Duodenal mucosa (tissue), 2 donors: Measurements from ENCODE around the gene DNAJA1.
"Not testable (repeated sequence)": the region's sequence is repeated elsewhere in the genome, so short reads cannot be mapped to it uniquely, and the experiment has no call there.

Experiments used
- H3K27ac ChIP-seq: one replicate; pipeline ENCODE4 v1.7.0; 2013; ENCODE audit warnings: low read depth, low read length
- H3K27me3 ChIP-seq, 2 donors: one replicate each; pipeline ENCODE4 v1.7.0; 2013; ENCODE audit warnings: low read length in 2 of 2, control low read depth in 1 of 2; ENCODE audit not compliant: insufficient read depth in 2 of 2, control insufficient read depth in 1 of 2
- H3K36me3 ChIP-seq, 2 donors: one replicate each; pipeline ENCODE4 v1.7.0; 2013; ENCODE audit warnings: low read length in 2 of 2, control low read depth in 1 of 2; ENCODE audit not compliant: insufficient read depth in 2 of 2, control insufficient read depth in 1 of 2
- H3K4me1 ChIP-seq, 2 donors: one replicate each; pipeline ENCODE4 v1.7.0; 2013; ENCODE audit warnings: low read length in 2 of 2, control low read depth in 1 of 2; ENCODE audit not compliant: insufficient read depth in 2 of 2, control insufficient read depth in 1 of 2
- H3K4me3 ChIP-seq, 2 donors: one replicate each; pipeline ENCODE4 v1.7.0; 2013; ENCODE audit warnings: low read length in 2 of 2, low read depth in 1 of 2
- H3K9ac ChIP-seq, 2 donors: one replicate each; pipeline ENCODE4 v1.7.0; 2013; ENCODE audit warnings: low read length in 2 of 2, low read depth in 1 of 2
- H3K9me3 ChIP-seq, 2 donors: one replicate each; pipeline ENCODE4 v1.7.0; 2013; ENCODE audit warnings: low read length in 2 of 2, control low read depth in 1 of 2; ENCODE audit not compliant: control insufficient read depth in 1 of 2

The DNAJA1 gene

DNA sequence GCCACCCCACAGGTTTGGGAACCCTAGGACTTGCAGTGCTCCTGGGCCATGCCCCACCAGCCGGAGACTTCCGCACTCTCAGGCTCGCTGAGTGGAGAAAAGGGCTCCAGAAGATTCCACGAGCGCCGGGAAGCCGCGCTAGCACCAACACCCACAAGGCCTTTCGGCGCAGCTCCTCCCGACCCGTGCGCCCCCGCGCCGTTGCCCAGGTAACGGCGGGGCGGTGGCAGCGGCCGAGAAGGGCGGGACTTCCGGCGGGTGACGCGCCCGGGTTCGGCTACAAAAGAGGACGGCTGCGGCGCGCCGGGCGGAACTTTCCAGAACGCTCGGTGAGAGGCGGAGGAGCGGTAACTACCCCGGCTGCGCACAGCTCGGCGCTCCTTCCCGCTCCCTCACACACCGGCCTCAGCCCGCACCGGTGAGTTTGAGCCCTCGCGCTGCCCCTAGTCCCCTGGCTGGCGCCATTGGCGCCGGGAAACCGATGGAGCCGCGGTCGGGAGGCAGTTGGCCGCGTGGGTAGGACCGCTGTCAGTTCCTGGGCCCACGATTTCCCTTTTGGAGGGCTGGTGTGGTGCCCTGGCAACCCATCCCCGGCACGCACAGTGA, at the start of gene DNAJA1:
DNAJA1 (plus strand) TSS at position 308 of the 606 bp plus-strand sequence. CDS start 1,212 bp downstream, outside the sequence.
- Histone ChIP-seq H3K9ac (peak within 1 kb of the TSS; percentile 100), H3K4me3 (peak within 1 kb of the TSS; percentile 97 to 98), H3K9me3 (no peaks in the 10 kb centered on the region), H3K27me3 (no peaks in the 10 kb centered on the region), H3K4me1 (peaks cover 26 to 43% of the 10 kb centered on the region in 2 donors), H3K36me3 (peaks cover 12 to 23% of the 10 kb centered on the region in 2 donors), H3K27ac (peak within 1 kb of the TSS; percentile 100)

- peaks cover 17 to 30% of the 10 kb centered on the region in 2 donors for H3K36me3 ChIP-seq
- no peaks in the 10 kb centered on the region for H3K27me3 ChIP-seq
- H3K27ac ChIP-seq: no peak overlapping the region
- H3K4me1 ChIP-seq: no peaks in the 10 kb centered on the region
- no peaks in the 10 kb centered on the region for H3K9me3 ChIP-seq
- no peak overlapping the region for H3K4me3 ChIP-seq
- H3K9ac ChIP-seq: no peak overlapping the region
Observed at GRCh38 chr9:32978051-32978450, 47.0 kb upstream of the DNAJA1 start.

DNA sequence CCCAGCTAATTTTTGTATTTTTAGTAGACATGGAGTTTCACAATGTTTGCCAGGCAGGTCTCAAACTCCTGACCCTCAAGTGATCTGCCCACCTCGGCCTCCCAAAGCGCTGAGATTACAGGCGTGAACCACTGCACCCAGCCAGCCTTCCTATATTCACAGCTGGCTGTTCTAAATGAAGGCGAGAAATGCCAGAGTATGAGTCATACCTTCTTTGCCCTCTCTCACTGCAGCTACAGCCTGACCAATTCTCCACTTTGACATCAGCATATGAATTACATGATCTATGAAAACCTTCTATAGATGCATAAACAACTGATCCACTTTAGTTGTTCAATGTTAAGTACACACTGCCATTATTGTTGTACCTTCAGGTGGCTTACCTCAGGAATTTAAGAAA, 38.1 kb upstream of the DNAJA1 start:
- no peak overlapping the region for H3K9ac ChIP-seq
- H3K4me3 ChIP-seq: no peak overlapping the region
- H3K36me3 ChIP-seq: peaks cover 37 to 56% of the 10 kb centered on the region in 2 donors
- no peaks in the 10 kb centered on the region for H3K27me3 ChIP-seq
- H3K4me1 ChIP-seq: peaks cover 1 to 3% of the 10 kb centered on the region in 2 donors
- no peaks in the 10 kb centered on the region for H3K9me3 ChIP-seq
- no peak overlapping the region for H3K27ac ChIP-seq

GRCh38 chr9:32989660-32990059, 35.4 kb upstream of the DNAJA1 start:
- H3K36me3 ChIP-seq: peaks cover 30 to 52% of the 10 kb centered on the region in 2 donors
- no peak overlapping the region for H3K4me3 ChIP-seq
- no peaks in the 10 kb centered on the region for H3K9me3 ChIP-seq
- no peaks in the 10 kb centered on the region for H3K27me3 ChIP-seq
- H3K4me1 ChIP-seq: peaks cover 9 to 17% of the 10 kb centered on the region in 2 donors
- no peak overlapping the region for H3K27ac ChIP-seq
- no peak overlapping the region for H3K9ac ChIP-seq

GRCh38 chr9:32991897-32992594, 33.0 kb upstream of the DNAJA1 start:
- Histone ChIP-seq H3K9me3 (no peaks in the 10 kb centered on the region), H3K9ac (no peak overlapping the region), H3K27ac (no peak overlapping the region), H3K27me3 (no peaks in the 10 kb centered on the region), H3K36me3 (peaks cover 26 to 40% of the 10 kb centered on the region in 2 donors), H3K4me3 (no peak overlapping the region), H3K4me1 (peaks cover 9 to 17% of the 10 kb centered on the region in 2 donors)

DNA sequence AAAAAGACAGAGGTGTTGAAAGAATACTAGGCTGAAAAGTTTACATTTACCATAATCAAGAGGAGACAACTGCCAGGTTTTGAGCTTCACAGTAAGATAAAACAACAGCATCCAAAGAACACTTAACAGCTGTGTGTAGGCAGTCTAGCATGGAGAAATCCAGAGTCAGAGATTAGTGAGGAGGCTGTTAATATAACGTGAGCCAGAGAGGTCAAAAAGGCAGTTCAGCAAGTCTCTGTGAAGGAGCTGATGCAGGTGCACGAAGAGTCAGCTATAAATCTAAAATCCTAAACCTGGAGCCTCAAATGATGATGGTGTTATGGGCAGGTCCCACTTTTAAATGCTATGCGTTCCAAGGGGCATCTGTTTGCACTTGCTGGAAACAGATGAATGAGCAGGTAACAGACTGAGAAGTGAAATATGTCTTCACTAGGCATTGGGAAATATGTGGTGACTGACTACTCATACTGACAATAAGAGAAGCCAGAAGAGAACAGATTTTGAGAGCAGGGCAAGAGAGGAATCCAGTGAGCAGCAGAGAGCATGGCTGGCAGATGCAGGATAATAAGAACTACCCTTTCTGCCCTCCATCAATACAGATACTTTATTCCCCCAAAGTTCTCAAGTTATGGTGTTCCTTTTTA, 32.4 kb upstream of the DNAJA1 start:
- no peak overlapping the region for H3K4me3 ChIP-seq
- H3K9me3 ChIP-seq: no peaks in the 10 kb centered on the region
- peaks cover 9 to 17% of the 10 kb centered on the region in 2 donors for H3K4me1 ChIP-seq
- H3K27ac ChIP-seq: no peak overlapping the region
- H3K36me3 ChIP-seq: peaks cover 20 to 38% of the 10 kb centered on the region in 2 donors
- no peaks in the 10 kb centered on the region for H3K27me3 ChIP-seq
- no peak overlapping the region for H3K9ac ChIP-seq

GRCh38 chr9:33000682-33001055, 24.4 kb upstream of the DNAJA1 start:
- Histone ChIP-seq H3K36me3 (peaks cover 5 to 16% of the 10 kb centered on the region in 2 donors), H3K4me3 (peak overlapping the region; percentile 100), H3K27ac (peak overlapping the region; percentile 96), H3K9ac (peak overlapping the region in 1 of 2 donors; percentile 96)
- H3K27me3 ChIP-seq, H3K4me1 ChIP-seq, H3K9me3 ChIP-seq: not testable (repeated sequence)

GRCh38 chr9:33005335-33005734, 19.7 kb upstream of the DNAJA1 start:
- H3K4me3 ChIP-seq, H3K9me3 ChIP-seq, H3K27me3 ChIP-seq, H3K4me1 ChIP-seq, H3K27ac ChIP-seq, H3K36me3 ChIP-seq, H3K9ac ChIP-seq: not testable (repeated sequence)

DNA sequence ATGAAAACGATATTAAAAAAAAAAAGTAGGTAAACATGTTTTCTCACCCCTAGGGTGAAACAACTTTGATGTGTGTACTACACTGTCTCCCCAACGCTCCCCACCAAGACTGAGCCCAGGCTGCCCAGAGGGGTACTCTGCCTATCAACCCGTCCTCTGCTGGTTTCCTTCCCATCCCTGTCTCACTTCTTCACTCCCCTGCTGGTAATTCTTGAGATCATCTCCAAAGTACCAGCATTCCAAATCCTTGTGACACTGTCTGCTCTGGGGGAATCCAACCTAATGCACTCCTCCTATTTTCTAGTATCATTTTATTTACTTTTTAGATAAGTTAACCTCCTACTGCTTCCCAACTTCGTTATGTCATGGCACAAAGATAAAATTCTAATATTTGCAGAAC, 17.3 kb upstream of the DNAJA1 start:
- Histone ChIP-seq H3K36me3 (no peaks in the 10 kb centered on the region), H3K4me3 (no peak overlapping the region), H3K9me3 (no peaks in the 10 kb centered on the region)

DNA sequence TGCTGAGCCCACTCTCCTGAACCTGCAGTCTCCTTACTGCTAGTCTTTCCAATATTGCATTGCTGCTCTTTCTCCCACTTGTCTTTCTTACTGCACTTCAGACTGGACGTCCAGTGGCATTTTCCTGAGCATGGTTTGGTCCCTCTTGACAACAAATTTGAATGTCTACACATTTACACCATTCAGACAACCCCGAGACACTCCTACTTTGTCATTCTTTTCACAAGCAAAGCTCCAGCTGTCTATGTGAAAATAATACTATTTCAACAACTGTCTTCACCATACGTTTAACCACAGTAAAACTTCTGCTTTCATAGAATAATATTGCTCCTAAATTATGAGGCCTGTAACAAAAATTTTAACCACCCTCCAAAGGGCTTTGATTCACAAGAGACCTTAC, 13.2 kb upstream of the DNAJA1 start:
- Histone ChIP-seq H3K9me3 (no peaks in the 10 kb centered on the region), H3K4me3 (no peak overlapping the region), H3K4me1 (no peaks in the 10 kb centered on the region), H3K9ac (no peak overlapping the region), H3K27me3 (no peaks in the 10 kb centered on the region), H3K36me3 (no peaks in the 10 kb centered on the region), H3K27ac (no peak overlapping the region)

More for the DNA sequence above, 17.3 kb upstream of the DNAJA1 start:
- no peak overlapping the region for H3K9ac ChIP-seq
- H3K27ac ChIP-seq: no peak overlapping the region
- H3K27me3 ChIP-seq: no peaks in the 10 kb centered on the region
- no peaks in the 10 kb centered on the region for H3K4me1 ChIP-seq
